Measurements from ENCODE around the gene OR5A2. TPM values are rescaled to one million over a fixed set of nuclear protein-coding genes. Genes with fewer than 3 reads are reported as not detected.
"Not testable (repeated sequence)": the region's sequence is repeated elsewhere in the genome, so short reads cannot be mapped to it uniquely, and the experiment has no call there.

OR5A2 gene
- total and polyA plus RNA-seq, 10 of the 15 experiments (the other 5 are each of a cell fraction or from before 2014, with no cell fraction given), result not detected

DNA sequence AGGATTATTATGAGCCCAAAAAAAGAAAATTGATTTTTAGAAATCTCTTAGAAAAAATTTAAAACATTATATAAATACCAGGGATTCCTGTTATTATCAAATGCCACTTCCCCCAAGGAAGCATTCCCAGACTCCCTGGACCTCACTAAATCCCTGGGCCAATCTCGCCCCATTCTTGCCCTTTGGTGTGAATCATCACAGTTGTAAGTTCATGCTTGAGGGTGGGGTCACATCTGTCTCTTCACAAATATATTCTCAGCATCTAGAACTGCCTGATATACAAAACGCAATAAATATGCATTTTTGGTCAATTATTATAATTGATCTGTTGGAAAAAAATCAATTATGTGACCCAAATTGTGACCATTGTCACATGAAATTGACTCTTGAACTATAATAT lies 22.3 kb upstream of the OR5A2 start (continued):
- TF ChIP-seq, protein P1, sequence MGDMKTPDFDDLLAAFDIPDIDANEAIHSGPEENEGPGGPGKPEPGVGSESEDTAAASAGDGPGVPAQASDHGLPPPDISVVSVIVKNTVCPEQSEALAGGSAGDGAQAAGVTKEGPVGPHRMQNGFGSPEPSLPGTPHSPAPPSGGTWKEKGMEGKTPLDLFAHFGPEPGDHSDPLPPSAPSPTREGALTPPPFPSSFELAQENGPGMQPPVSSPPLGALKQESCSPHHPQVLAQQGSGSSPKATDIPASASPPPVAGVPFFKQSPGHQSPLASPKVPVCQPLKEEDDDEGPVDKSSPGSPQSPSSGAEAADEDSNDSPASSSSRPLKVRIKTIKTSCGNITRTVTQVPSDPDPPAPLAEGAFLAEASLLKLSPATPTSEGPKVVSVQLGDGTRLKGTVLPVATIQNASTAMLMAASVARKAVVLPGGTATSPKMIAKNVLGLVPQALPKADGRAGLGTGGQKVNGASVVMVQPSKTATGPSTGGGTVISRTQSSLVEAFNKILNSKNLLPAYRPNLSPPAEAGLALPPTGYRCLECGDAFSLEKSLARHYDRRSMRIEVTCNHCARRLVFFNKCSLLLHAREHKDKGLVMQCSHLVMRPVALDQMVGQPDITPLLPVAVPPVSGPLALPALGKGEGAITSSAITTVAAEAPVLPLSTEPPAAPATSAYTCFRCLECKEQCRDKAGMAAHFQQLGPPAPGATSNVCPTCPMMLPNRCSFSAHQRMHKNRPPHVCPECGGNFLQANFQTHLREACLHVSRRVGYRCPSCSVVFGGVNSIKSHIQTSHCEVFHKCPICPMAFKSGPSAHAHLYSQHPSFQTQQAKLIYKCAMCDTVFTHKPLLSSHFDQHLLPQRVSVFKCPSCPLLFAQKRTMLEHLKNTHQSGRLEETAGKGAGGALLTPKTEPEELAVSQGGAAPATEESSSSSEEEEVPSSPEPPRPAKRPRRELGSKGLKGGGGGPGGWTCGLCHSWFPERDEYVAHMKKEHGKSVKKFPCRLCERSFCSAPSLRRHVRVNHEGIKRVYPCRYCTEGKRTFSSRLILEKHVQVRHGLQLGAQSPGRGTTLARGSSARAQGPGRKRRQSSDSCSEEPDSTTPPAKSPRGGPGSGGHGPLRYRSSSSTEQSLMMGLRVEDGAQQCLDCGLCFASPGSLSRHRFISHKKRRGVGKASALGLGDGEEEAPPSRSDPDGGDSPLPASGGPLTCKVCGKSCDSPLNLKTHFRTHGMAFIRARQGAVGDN (IDR thresholded peaks at IDR 0.05), result no peak
- no peak for TF ChIP-seq POU2F2 (IDR thresholded peaks at IDR 0.05; ENCODE audit: borderline replicate concordance, low read depth, low read length)
- TF ChIP-seq NRF1 (conservative IDR thresholded peaks at IDR 0.05; ENCODE audit: low read depth, low read length), result no peak
- TF ChIP-seq LARP7 (IDR thresholded peaks at IDR 0.05), result no peak
- no peak for TF ChIP-seq BCL11A (IDR thresholded peaks at IDR 0.05; ENCODE audit: low read depth, low read length)
- TF ChIP-seq, protein P2, sequence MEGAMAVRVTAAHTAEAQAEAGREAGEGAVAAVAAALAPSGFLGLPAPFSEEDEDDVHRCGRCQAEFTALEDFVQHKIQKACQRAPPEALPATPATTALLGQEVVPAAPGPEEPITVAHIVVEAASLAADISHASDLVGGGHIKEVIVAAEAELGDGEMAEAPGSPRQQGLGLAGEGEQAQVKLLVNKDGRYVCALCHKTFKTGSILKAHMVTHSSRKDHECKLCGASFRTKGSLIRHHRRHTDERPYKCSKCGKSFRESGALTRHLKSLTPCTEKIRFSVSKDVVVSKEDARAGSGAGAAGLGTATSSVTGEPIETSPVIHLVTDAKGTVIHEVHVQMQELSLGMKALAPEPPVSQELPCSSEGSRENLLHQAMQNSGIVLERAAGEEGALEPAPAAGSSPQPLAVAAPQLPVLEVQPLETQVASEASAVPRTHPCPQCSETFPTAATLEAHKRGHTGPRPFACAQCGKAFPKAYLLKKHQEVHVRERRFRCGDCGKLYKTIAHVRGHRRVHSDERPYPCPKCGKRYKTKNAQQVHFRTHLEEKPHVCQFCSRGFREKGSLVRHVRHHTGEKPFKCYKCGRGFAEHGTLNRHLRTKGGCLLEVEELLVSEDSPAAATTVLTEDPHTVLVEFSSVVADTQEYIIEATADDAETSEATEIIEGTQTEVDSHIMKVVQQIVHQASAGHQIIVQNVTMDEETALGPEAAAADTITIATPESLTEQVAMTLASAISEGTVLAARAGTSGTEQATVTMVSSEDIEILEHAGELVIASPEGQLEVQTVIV (IDR thresholded peaks at IDR 0.05; ENCODE audit: borderline replicate concordance, partially characterized antibody), result no peak
- TF ChIP-seq TCF7 (IDR thresholded peaks at IDR 0.05; ENCODE audit: borderline replicate concordance), result no peak

DNA sequence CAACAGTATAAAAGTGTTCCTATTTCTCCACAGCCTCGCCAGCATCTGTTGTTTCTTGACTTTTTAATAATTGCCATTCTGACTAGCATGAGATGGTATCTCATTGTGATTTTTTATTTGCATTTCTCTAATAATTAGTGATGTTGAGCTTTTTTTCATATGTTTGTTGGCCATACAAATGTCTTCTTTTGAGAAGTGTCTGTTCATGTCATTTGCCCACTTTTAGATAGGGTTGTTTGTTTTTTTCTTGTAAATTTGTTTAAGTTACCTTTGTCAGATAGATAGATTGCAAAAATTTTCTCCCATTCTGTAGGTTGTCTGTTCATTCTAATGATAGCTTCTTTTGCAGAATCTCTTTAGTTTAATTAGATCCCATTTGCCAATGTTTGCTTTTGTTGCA lies 19.4 kb upstream of the OR5A2 start:
- 0% methylated on average over 1 of the region's 1 CpG for WGBS (ENCODE audit: insufficient coverage, insufficient replicate concordance, low lambda C conversion rate, missing lambda C conversion rate)
- H3K4me3 ChIP-seq; POLR2A ChIA-PET; ATAC-seq; H2AFZ ChIP-seq (ENCODE audit: control insufficient read depth, low read depth, low read length); H3K4me1 ChIP-seq (ENCODE audit: control insufficient read depth, insufficient read depth, low read length); H3K27me3 ChIP-seq (replicated peaks in 1 of 2; ENCODE audit: control insufficient read depth in 2 of 2, insufficient read depth in 2 of 2, low read length in 1 of 2); intact Hi-C loops (cut with micrococcal nuclease; ENCODE audit: unreplicated experiment); H3K79me2 ChIP-seq (ENCODE audit: control insufficient read depth, insufficient read depth, low read length); H3K9ac ChIP-seq (ENCODE audit: control insufficient read depth, insufficient read depth, low read length); H3K4me2 ChIP-seq (ENCODE audit: control insufficient read depth, insufficient read depth); H4K20me1 ChIP-seq (ENCODE audit: control insufficient read depth, insufficient read depth); FAIRE-seq; in situ Hi-C loops (cut with MboI); H3K27ac ChIP-seq (ENCODE audit: control insufficient read depth, insufficient read depth); BruUV-seq (replicated peaks); H3K36me3 ChIP-seq (ENCODE audit: control insufficient read depth in 2 of 2, insufficient read depth in 2 of 2, low read length in 1 of 2); RAD21 ChIA-PET (ENCODE audit: unreplicated experiment); DNase-seq (ENCODE audit: low read depth, low spot score); H3K9me3 ChIP-seq (replicated peaks; ENCODE audit: control insufficient read depth, insufficient read depth, low read length); SMC1A ChIA-PET (ENCODE audit: uncharacterized antibody, unreplicated experiment); CTCF ChIA-PET: not testable (repeated sequence)

All from GM12878 (cell line).